ENCODE results near the gene CLTRN. TPM values are rescaled to one million over a fixed set of nuclear protein-coding genes. Genes with fewer than 3 reads are reported as not detected.

CLTRN gene
- polyA plus RNA-seq, 4 donors, result 17.3 to 27.3 (median 24.1) TPM

DNA sequence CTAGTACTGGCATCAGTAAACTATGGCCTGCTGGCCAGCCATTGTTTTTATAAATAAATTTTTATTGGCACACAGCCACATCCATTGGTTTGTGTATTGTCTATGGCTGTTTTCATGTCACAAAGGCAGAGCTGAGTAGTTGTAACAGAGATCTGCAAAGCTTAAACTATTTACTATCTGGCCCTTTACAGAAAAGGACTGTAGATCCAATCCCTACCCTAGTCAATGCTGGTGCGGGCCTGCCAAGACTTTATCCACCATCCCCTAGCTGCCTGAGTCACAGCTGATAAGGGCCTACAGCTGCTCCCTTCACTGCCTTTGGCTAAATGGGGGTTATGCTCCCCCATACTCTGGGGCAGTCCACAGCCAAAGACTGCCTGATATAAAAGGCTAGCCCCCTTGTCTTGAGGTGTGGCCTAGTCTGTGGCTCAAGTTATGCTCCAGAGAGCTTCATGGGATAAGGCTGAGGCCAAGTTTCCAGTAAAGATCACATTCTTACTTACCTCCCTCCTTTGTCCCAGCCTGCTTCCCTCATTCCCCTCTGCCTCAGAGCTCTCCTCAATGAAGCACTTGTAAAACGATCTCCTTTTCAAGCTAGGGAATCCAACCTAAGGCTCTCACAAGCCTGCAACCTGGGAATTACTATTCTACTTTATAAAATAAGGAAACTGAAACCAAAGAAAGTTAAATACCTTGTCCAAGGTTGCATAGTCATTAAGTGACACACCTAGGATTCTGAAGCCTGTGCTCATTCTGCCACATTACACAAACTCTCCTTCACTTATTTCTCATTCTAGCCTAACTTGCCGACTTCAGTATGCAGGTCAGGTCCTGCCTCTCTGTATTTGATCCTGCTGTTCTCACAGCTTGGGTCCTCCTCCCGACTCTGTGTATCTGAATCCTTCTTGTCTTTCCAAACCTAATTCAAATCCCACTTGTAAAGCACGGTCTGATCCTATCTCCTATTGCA lies 84.5 kb downstream of the CLTRN start:
- DNase-seq (ENCODE audit: low read depth in 4 of 4, low spot score in 3 of 4), result no peak

Other genes with a start within 250 kb of the CLTRN start
- gene PIR, start 171.5 kb downstream of the CLTRN start, polyA plus RNA-seq (ENCODE audit: insufficient read length in 4 of 4), result 1 to 10 TPM; 3.6 to 5.5 (median 5.1) TPM
- gene BMX, start 164.0 kb downstream of the CLTRN start, polyA plus RNA-seq (ENCODE audit: insufficient read length in 4 of 4), result under 1 TPM; 0.30 to 0.67 (median 0.57) TPM
- gene ACE2, start 63.8 kb downstream of the CLTRN start, polyA plus RNA-seq (ENCODE audit: insufficient read length in 4 of 4), result 10 to 100 TPM; 43.5 to 70.3 (median 53.9) TPM
- 1 to 10 TPM; 7.3 to 9.1 (median 8.0) TPM for gene CA5B, start 73.5 kb upstream of the CLTRN start, polyA plus RNA-seq (ENCODE audit: insufficient read length in 4 of 4)
- gene ZRSR2, start 125.7 kb upstream of the CLTRN start, polyA plus RNA-seq (ENCODE audit: insufficient read length in 4 of 4), result 10 to 100 TPM; 13.1 to 17.0 (median 15.2) TPM
- gene AP1S2, start 190.0 kb upstream of the CLTRN start, polyA plus RNA-seq (ENCODE audit: insufficient read length in 4 of 4), result 10 to 100 TPM; 46.6 to 63.7 (median 58.8) TPM